Measurements from ENCODE around the gene ADM.

DNA sequence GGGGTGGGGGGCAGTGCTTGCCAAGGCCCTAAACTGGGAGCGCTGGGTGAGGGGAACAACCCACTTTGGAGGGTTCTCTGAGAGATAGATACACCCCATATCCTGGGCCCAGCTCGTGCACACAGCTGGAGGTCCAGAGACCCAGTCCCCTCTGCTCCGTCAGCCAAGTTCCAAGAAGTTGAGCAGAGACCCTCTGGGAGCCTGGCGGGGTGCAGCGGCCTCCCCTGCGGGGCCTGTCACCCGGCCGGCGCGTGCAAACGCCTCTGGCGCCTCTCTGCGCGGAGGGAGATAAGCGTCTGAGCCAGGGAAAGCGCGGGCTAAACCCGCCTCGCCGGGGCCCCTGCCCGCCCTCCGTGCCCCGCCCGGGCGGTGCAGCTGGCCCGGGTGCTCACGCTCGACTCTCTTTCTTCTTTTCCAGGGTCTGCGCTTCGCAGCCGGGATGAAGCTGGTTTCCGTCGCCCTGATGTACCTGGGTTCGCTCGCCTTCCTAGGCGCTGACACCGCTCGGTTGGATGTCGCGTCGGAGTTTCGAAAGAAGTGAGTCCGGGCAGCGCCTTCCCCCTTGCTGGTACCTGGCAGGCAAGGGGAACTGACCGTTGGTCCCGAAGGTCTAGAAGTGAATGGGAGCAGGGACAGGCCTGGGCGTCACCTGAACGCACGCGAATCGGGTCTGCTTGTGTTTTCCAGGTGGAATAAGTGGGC lies 540 bp downstream of the ADM start:
- TF ChIP-seq, protein P1, sequence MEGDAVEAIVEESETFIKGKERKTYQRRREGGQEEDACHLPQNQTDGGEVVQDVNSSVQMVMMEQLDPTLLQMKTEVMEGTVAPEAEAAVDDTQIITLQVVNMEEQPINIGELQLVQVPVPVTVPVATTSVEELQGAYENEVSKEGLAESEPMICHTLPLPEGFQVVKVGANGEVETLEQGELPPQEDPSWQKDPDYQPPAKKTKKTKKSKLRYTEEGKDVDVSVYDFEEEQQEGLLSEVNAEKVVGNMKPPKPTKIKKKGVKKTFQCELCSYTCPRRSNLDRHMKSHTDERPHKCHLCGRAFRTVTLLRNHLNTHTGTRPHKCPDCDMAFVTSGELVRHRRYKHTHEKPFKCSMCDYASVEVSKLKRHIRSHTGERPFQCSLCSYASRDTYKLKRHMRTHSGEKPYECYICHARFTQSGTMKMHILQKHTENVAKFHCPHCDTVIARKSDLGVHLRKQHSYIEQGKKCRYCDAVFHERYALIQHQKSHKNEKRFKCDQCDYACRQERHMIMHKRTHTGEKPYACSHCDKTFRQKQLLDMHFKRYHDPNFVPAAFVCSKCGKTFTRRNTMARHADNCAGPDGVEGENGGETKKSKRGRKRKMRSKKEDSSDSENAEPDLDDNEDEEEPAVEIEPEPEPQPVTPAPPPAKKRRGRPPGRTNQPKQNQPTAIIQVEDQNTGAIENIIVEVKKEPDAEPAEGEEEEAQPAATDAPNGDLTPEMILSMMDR (IDR thresholded peaks at IDR 0.05): no peak
- TF ChIP-seq POLR2A (IDR thresholded peaks at IDR 0.05): no peak

All from body of pancreas (tissue), 4 donors.